ENCODE measurements around the gene CHST4. TPM values are rescaled to one million over a fixed set of nuclear protein-coding genes. Genes with fewer than 3 reads are reported as not detected.
"Not testable (repeated sequence)": the region's sequence is repeated elsewhere in the genome, so short reads cannot be mapped to it uniquely, and the experiment has no call there.

The CHST4 gene
- total RNA-seq, 1 experiment from 2014 or later: 0.14 TPM

DNA sequence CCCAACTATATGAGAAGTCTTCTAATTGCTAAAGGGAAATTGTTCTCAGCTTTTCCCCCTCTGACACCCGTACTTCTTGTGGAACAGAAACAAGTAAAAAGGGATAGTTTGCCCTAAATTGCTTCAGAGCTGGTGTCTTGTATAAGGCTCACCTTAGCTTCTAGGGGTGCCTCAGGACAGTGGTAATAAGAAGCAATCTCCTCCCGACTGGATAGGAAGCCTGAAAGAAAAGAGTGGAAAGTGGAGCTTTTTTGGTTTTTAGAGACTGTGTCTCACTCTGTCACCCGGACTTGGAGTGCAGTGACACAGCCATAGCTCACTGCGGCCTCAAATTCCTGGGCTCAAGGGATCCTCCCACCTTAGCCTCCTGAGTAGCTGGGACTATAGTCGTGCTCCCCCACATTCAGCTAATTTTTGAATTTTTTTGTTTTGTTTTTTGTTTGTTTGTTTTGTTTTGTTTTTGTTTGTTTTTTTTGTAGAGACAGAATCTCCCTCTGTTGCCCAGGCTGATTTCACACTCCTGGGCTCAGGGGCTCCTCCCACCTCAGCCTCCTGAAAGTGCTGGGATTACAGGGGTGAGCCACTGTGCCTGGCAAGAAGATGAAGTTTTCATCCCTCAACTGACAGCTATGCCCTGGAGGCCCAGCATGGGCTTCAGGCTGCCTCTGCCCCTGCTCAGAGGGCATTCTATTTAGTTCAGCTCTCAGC, 47.3 kb downstream of the CHST4 start:
- CTCF ChIA-PET: interaction anchor here (0.6 to 2.7 kb wide), 3 partner anchors 37 to 51 kb away, joined by 3 to 15 read pairs (median 3); no protein-coding TSS in a partner anchor
- POLR2A ChIA-PET: no interaction called here
- no peaks in the 10 kb centered on the region for H3K36me3 Mint-ChIP-seq (ENCODE audit: insufficient read depth, unreplicated experiment)

DNA sequence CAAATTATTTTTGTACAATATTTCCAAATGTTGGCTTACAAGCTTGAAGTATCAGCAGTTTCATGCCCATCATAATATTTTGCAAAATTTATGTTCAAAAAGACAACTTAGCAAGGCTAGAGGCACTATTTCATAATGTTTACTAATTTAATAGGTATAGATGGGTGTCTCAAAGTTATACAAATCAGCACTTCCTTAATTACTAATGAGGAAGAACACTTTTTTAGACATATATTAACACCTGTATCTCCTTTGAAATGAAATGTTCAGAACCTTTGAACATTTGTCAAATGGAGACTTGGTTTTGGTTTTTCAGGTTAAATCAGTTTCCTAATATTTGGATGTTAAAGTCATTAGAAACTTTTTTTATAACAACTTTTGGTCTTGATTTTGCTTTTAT, 48.5 kb downstream of the CHST4 start:
- TF ChIP-seq CTCF (IDR thresholded peaks at IDR 0.05; ENCODE audit: unreplicated experiment): no peak
- Mint-ChIP-seq H3K36me3 (ENCODE audit: insufficient read depth, unreplicated experiment) (no peaks in the 10 kb centered on the region), H3K27me3 (ENCODE audit: insufficient read depth, unreplicated experiment) (peaks cover 45% of the 10 kb centered on the region), H3K9me3 (ENCODE audit: unreplicated experiment) (no peaks in the 10 kb centered on the region), H3K4me3 (ENCODE audit: unreplicated experiment) (no peak overlapping the region), H3K4me1 (ENCODE audit: insufficient read depth, unreplicated experiment) (peaks cover 3% of the 10 kb centered on the region), H3K27ac (ENCODE audit: low read depth, unreplicated experiment) (no peak overlapping the region)
- no TSS peak for BruUV-seq (replicated peaks)
- no peak for DNase-seq (ENCODE audit: unreplicated experiment)
- ChIA-PET CTCF (no interaction called here), POLR2A (interaction anchor here (0.7 kb wide), 1 partner anchor 10 kb away, joined by 3 read pairs; no protein-coding TSS in a partner anchor)
- intact Hi-C loops (cut with micrococcal nuclease): no loop called here

More for the DNA sequence above, 47.3 kb downstream of the CHST4 start:
- no TSS peak for BruUV-seq (replicated peaks)
- Mint-ChIP-seq H3K27ac (ENCODE audit: low read depth, unreplicated experiment) (no peak overlapping the region), H3K27me3 (ENCODE audit: insufficient read depth, unreplicated experiment) (peaks cover 46% of the 10 kb centered on the region), H3K4me3 (ENCODE audit: unreplicated experiment) (no peak overlapping the region), H3K9me3 (ENCODE audit: unreplicated experiment) (no peaks in the 10 kb centered on the region), H3K4me1 (ENCODE audit: insufficient read depth, unreplicated experiment) (peaks cover 6% of the 10 kb centered on the region)
- intact Hi-C loops (cut with micrococcal nuclease): no loop called here
- DNase-seq (ENCODE audit: unreplicated experiment): no peak
- TF ChIP-seq CTCF (IDR thresholded peaks at IDR 0.05; ENCODE audit: unreplicated experiment): no peak

GRCh38 chr16:71576971-71577370, 50.7 kb downstream of the CHST4 start, which contains the start of gene TAT:
Gene TAT (minus strand): TSS chr16:71577092. CDS start chr16:71576415, 677 bp downstream.
- Mint-ChIP-seq H3K9me3 (ENCODE audit: unreplicated experiment) (no peaks in the 10 kb centered on the region), H3K27me3 (ENCODE audit: insufficient read depth, unreplicated experiment) (peaks cover 35% of the 10 kb centered on the region), H3K4me3 (ENCODE audit: unreplicated experiment) (no peak within 1 kb of the TSS), H3K4me1 (ENCODE audit: insufficient read depth, unreplicated experiment) (no peaks in the 10 kb centered on the region), H3K36me3 (ENCODE audit: insufficient read depth, unreplicated experiment) (no peaks in the 10 kb centered on the region), H3K27ac (ENCODE audit: low read depth, unreplicated experiment) (no peak within 1 kb of the TSS)
- intact Hi-C loops (cut with micrococcal nuclease): no loop called here
- CTCF ChIA-PET: interaction anchor here (1.1 to 2.6 kb wide), 3 partner anchors 10 to 164 kb away, joined by 4 to 17 read pairs (median 4); no protein-coding TSS in a partner anchor
- POLR2A ChIA-PET: interaction anchor here (0.8 kb wide), 1 partner anchor 34 kb away, joined by 3 read pairs; no protein-coding TSS in a partner anchor
- no TSS peak for BruUV-seq (replicated peaks)
- no peak for TF ChIP-seq CTCF (IDR thresholded peaks at IDR 0.05; ENCODE audit: unreplicated experiment)
- DNase-seq (ENCODE audit: unreplicated experiment): no peak

GRCh38 chr16:71582553-71582848, 56.3 kb downstream of the CHST4 start:
- H3K27ac Mint-ChIP-seq (ENCODE audit: low read depth, unreplicated experiment); H3K36me3 Mint-ChIP-seq (ENCODE audit: insufficient read depth, unreplicated experiment); POLR2A ChIA-PET; H3K4me3 Mint-ChIP-seq (ENCODE audit: unreplicated experiment); DNase-seq (ENCODE audit: unreplicated experiment); BruUV-seq (replicated peaks); H3K9me3 Mint-ChIP-seq (ENCODE audit: unreplicated experiment); intact Hi-C loops (cut with micrococcal nuclease); H3K4me1 Mint-ChIP-seq (ENCODE audit: insufficient read depth, unreplicated experiment): not testable (repeated sequence)
- peaks cover 51% of the 10 kb centered on the region for H3K27me3 Mint-ChIP-seq (ENCODE audit: insufficient read depth, unreplicated experiment)
- CTCF ChIA-PET: interaction anchor here (0.6 kb wide), 1 partner anchor 83 kb away, joined by 3 read pairs; no protein-coding TSS in a partner anchor
